Testis (tissue), 3 donors: ENCODE data around the gene GPR108. TPM values are rescaled to one million over a fixed set of nuclear protein-coding genes. Genes with fewer than 3 reads are reported as not detected.

Experiments
- DNase-seq: peaks from one replicate; pipeline ENCODE4 v3.0.0-alpha.2; 2019
- H3K27ac ChIP-seq, 2 donors: fragments of 200-600 bp; sonication (generic); one replicate each; pipeline ENCODE4 v1.5.1; 2019
- H3K27me3 ChIP-seq: fragments of 200-600 bp; sonication (generic); one replicate; pipeline ENCODE4 v1.5.1; 2019
- H3K36me3 ChIP-seq: fragments of 200-600 bp; sonication (generic); one replicate; pipeline ENCODE4 v1.5.1; 2017; ENCODE audit warnings: low read depth; ENCODE audit errors: missing control alignments
- H3K4me1 ChIP-seq: fragments of 200-600 bp; sonication (generic); one replicate; pipeline ENCODE4 v1.5.1; 2019
- H3K4me3 ChIP-seq, 2 donors: fragments of 200-600 bp; sonication (generic); one replicate each; pipeline ENCODE4 v1.5.1; 2017 to 2019
- H3K9me3 ChIP-seq: fragments of 200-600 bp; sonication (generic); one replicate; pipeline ENCODE4 v1.5.1; 2017
- CTCF ChIP-seq, 3 experiments: fragments of 450-650 bp in 2 of 3; fragments of 200-600 bp in 1 of 3; sonication (generic) in 1 of 3; IDR thresholded peaks; one replicate each; pipeline ENCODE4 v1.5.1; 2016 to 2019; ENCODE audit warnings: antibody characterized with exemption in 3 of 3, mild to moderate bottlenecking in 2 of 3, moderate library complexity in 1 of 3
- POLR2A ChIP-seq: fragments of 450-650 bp; IDR thresholded peaks from one replicate; pipeline ENCODE4 v1.6.1; 2017; ENCODE audit warnings: antibody characterized with exemption, mild to moderate bottlenecking, moderate library complexity
- WGBS, 2 donors: methylation state at CpG; one replicate each; pipeline ENCODE4 v1.1.5; 2018; 5-methylcytosine and 5-hydroxymethylcytosine counted together
- intact Hi-C: fragments of 100-400 bp; cut with DNase I; formaldehyde crosslinking; loops from one replicate; pipeline ENCODE4 v1.15.1; 2023; ENCODE audit warnings: low total_unique reads
- polyA plus RNA-seq: library from polyadenylated mRNA; stranded (reverse); fragments of 350-450 nt; fragmentation: Illumina TruSeq; extraction: RNeasy Lipid Tissue Mini Kit (QIAGEN cat#74804); gene quantifications from one replicate; pipeline ENCODE4 v1.2.3, GENCODE V29; 2014; ENCODE audit warnings: low read depth, low replicate concordance; ENCODE audit not compliant: insufficient read depth
- total RNA-seq, 2 donors: library from RNA; depleted of rRNA; stranded (reverse); fragments of >200 nt; gene quantifications; one replicate each; pipeline ENCODE4 v1.2.3, GENCODE V29; 2016

GPR108 gene
- total and polyA plus RNA-seq, 3 donors from 2014 or later, result 61.8 to 105 (median 87.1) TPM

- intact Hi-C loops, result no loop called here
- H3K9me3 ChIP-seq, result no peaks in the 10 kb centered on the region
- H3K4me1 ChIP-seq, result peaks cover 9% of the 10 kb centered on the region
- no peak overlapping the region for H3K27ac ChIP-seq
- H3K4me3 ChIP-seq, result no peak overlapping the region
- TF ChIP-seq POLR2A (no peak), CTCF (IDR thresholded peaks at IDR 0.05) (no peak)
- H3K27me3 ChIP-seq, result no peaks in the 10 kb centered on the region
- DNase-seq, result no peak
- no peaks in the 10 kb centered on the region for H3K36me3 ChIP-seq
- 81 to 82% methylated on average over 5 of the region's 5 CpGs for WGBS, 2 donors
Measured at GRCh38 chr19:6723738-6724137, 13.6 kb downstream of the GPR108 start.

- no peaks in the 10 kb centered on the region for H3K9me3 ChIP-seq
- H3K4me3 ChIP-seq, result no peak overlapping the region
- intact Hi-C loops, result no loop called here
- no peaks in the 10 kb centered on the region for H3K36me3 ChIP-seq
- H3K27me3 ChIP-seq, result no peaks in the 10 kb centered on the region
- no peak overlapping the region for H3K27ac ChIP-seq
- peaks cover 9% of the 10 kb centered on the region for H3K4me1 ChIP-seq
- TF ChIP-seq POLR2A, result no peak
- no peak for TF ChIP-seq CTCF (IDR thresholded peaks at IDR 0.05)
- WGBS, 2 donors, result 39 to 47% methylated on average over 13 of the region's 13 CpGs
- DNase-seq, result peak; percentile 59
Measured at GRCh38 chr19:6723108-6723618, 14.2 kb downstream of the GPR108 start.

- Histone ChIP-seq H3K27me3 (no peaks in the 10 kb centered on the region), H3K27ac (no peak overlapping the region), H3K4me1 (peaks cover 9% of the 10 kb centered on the region), H3K9me3 (no peaks in the 10 kb centered on the region), H3K36me3 (no peaks in the 10 kb centered on the region), H3K4me3 (no peak overlapping the region)
- no peak for DNase-seq
- 76 to 83% methylated on average over 5 of the region's 5 CpGs for WGBS, 2 donors
- no peak for TF ChIP-seq CTCF (IDR thresholded peaks at IDR 0.05)
- no peak for TF ChIP-seq POLR2A
- intact Hi-C loops, result no loop called here
Measured at GRCh38 chr19:6721773-6722172, 15.6 kb downstream of the GPR108 start.

GRCh38 chr19:6721138-6721474 is 16.3 kb downstream of the GPR108 start:
- Histone ChIP-seq H3K4me1 (peaks cover 9% of the 10 kb centered on the region), H3K27ac (no peak overlapping the region)

More at GRCh38 chr19:6721138-6721474, 16.3 kb downstream of the GPR108 start:
- Histone ChIP-seq H3K9me3 (no peaks in the 10 kb centered on the region), H3K36me3 (no peaks in the 10 kb centered on the region), H3K27me3 (no peaks in the 10 kb centered on the region), H3K4me3 (no peak overlapping the region)
- TF ChIP-seq POLR2A, result no peak
- TF ChIP-seq CTCF (IDR thresholded peaks at IDR 0.05), result no peak
- no peak for DNase-seq
- intact Hi-C loops, result no loop called here
